HepG2 (cell line): ENCODE results near the gene ATE1. TPM values are rescaled to one million over a fixed set of nuclear protein-coding genes. Genes with fewer than 3 reads are reported as not detected.

ENCODE experiments used
- AFF4 ChIP-seq: sonication (generic); formaldehyde crosslinking; IDR thresholded peaks from 2 replicates; pipeline ENCODE4 v1.4.0; 2020; ENCODE audit warnings: missing genetic modification reagents
- ATF2 ChIP-seq: sonication (generic); formaldehyde crosslinking; IDR thresholded peaks from 2 replicates; pipeline ENCODE4 v1.4.0; 2020; ENCODE audit warnings: missing genetic modification reagents
- CCAR2 ChIP-seq: fragments of 200-400 bp; formaldehyde crosslinking; optimal IDR thresholded peaks from 2 replicates; pipeline ENCODE3; 2018; ENCODE audit warnings: low read depth, mild to moderate bottlenecking, low read length, moderate library complexity
- CREBL2 ChIP-seq: sonication (generic); formaldehyde crosslinking; IDR thresholded peaks from 2 replicates; pipeline ENCODE4 v1.8.1; 2023; ENCODE audit warnings: missing genetic modification reagents, mild to moderate bottlenecking, borderline replicate concordance
- KAT7 ChIP-seq: IDR thresholded peaks from 2 replicates; pipeline ENCODE4 v1.6.1; 2018; ENCODE audit warnings: borderline replicate concordance, missing compliant biosample characterization
- KMT2B ChIP-seq: IDR thresholded peaks from 2 replicates; pipeline ENCODE4 v1.6.1; 2016; ENCODE audit warnings: missing genetic modification reagents, missing compliant biosample characterization
- MATR3 ChIP-seq: sonication (generic); formaldehyde crosslinking; IDR thresholded peaks from 2 replicates; pipeline ENCODE4 v1.4.0; 2020; ENCODE audit warnings: missing genetic modification reagents
- NCOR1 ChIP-seq: fragments of 200-600 bp; sonication (generic); IDR thresholded peaks from 2 replicates; pipeline ENCODE4 v1.7.0; 2017; ENCODE audit warnings: antibody characterized with exemption, low read length, borderline replicate concordance
- NR2F6 ChIP-seq, 2 experiments: IDR thresholded peaks; 2 replicates each; pipeline ENCODE4 v1.6.1; 2016; ENCODE audit warnings: antibody characterized with exemption in 1 of 2, mild to moderate bottlenecking in 1 of 2
- PHF20 ChIP-seq: sonication (generic); formaldehyde crosslinking; IDR thresholded peaks from 2 replicates; pipeline ENCODE4 v1.5.0; 2020; ENCODE audit warnings: mild to moderate bottlenecking, missing genetic modification reagents
- RBM39 ChIP-seq: fragments of 200-400 bp; formaldehyde crosslinking; IDR thresholded peaks from one replicate; pipeline ENCODE4 v1.6.1; 2018; ENCODE audit warnings: antibody characterized with exemption, mild to moderate bottlenecking, low read depth, low read length; ENCODE audit not compliant: poor library complexity, severe bottlenecking
- SKIL ChIP-seq: sonication (generic); formaldehyde crosslinking; IDR thresholded peaks from 2 replicates; pipeline ENCODE4 v1.8.0; 2022; ENCODE audit warnings: missing genetic modification reagents, mild to moderate bottlenecking, moderate library complexity, borderline replicate concordance
- SOX6 ChIP-seq, 2 experiments: fragments of 450-650 bp in 1 of 2; sonication (generic) in 1 of 2; formaldehyde crosslinking in 1 of 2; IDR thresholded peaks; 2 replicates each; pipeline versions ENCODE4 v1.4.0 to v1.6.1; 2017 to 2020; ENCODE audit warnings: antibody characterized with exemption in 1 of 2, mild to moderate bottlenecking in 1 of 2, missing genetic modification reagents in 1 of 2
- TP53 ChIP-seq: sonication (generic); formaldehyde crosslinking; conservative IDR thresholded peaks from 2 replicates; pipeline ENCODE4 v1.4.0; 2020; ENCODE audit warnings: missing genetic modification reagents
- ZBTB37 ChIP-seq: sonication (generic); formaldehyde crosslinking; IDR thresholded peaks from 2 replicates; pipeline ENCODE4 v1.4.0; 2020; ENCODE audit warnings: mild to moderate bottlenecking, missing genetic modification reagents
- ZBTB43 ChIP-seq: sonication (generic); formaldehyde crosslinking; conservative IDR thresholded peaks from 2 replicates; pipeline ENCODE4 v1.4.0; 2020; ENCODE audit warnings: missing genetic modification reagents
- ZFP36 ChIP-seq: fragments of 150-350 bp; IDR thresholded peaks from 2 replicates; pipeline ENCODE4 v1.6.1; 2018; ENCODE audit warnings: borderline replicate concordance, low read length, low read depth; ENCODE audit not compliant: partially characterized antibody
- ZNF205 ChIP-seq: IDR thresholded peaks from 2 replicates; pipeline ENCODE4 v1.6.1; 2018; ENCODE audit warnings: missing biosample characterization, missing genetic modification reagents
- ZNF652 ChIP-seq: IDR thresholded peaks from 2 replicates; pipeline ENCODE4 v1.6.1; 2016; ENCODE audit warnings: low read depth, borderline replicate concordance
- ZNF773 ChIP-seq: sonication (generic); formaldehyde crosslinking; IDR thresholded peaks from 2 replicates; pipeline ENCODE4 v1.4.0; 2020; ENCODE audit warnings: missing genetic modification reagents, borderline replicate concordance
- polyA plus RNA-seq, 8 experiments: library from polyadenylated mRNA; depleted of rRNA in 3 of 8; stranded (reverse) in 7 of 8; unstranded in 1 of 8; fragments of >200 nt; fragmentation: Illumina TruSeq in 4 of 8; extraction: Trizol in 4 of 8; gene quantifications; 2 replicates each; pipeline versions ENCODE4 v1.2.1 to v1.2.3, GENCODE V29; 2011 to 2016; ENCODE audit warnings: low read depth in 4 of 8, missing spikeins in 1 of 8, mixed read lengths in 1 of 8; ENCODE audit not compliant: insufficient read depth in 1 of 8
- total RNA-seq, 5 experiments: library from RNA; depleted of rRNA; stranded (reverse); fragments of >200 nt; fragmentation: Illumina TruSeq; extraction: Trizol; gene quantifications; 2 replicates each; pipeline ENCODE4 v1.2.3, GENCODE V29; 2016; ENCODE audit warnings: low read depth in 1 of 5

ATE1 gene
- total and polyA plus RNA-seq, 2 of the 13 experiments (the other 11 are each of a cell fraction or from before 2014, with no cell fraction given), result 17.5 to 42.2 TPM

GRCh38 chr10:121904888-121905287 is 22.9 kb downstream of the ATE1 start (continued):
- TF ChIP-seq ZNF652 (CRISPR knock-in tag) (peak; percentile 18; the same call in 1 of the 2 replicates), CCAR2 (no peak), PHF20 (CRISPR knock-in tag) (no peak), KMT2B (no peak), CREBL2 (CRISPR knock-in tag) (no peak), NR2F6 (IDR thresholded peaks at IDR 0.05) (peak; percentile 83), NR2F6 (CRISPR knock-in tag; IDR thresholded peaks at IDR 0.05) (peak; percentile 93), SKIL (peak; percentile 76), MATR3 (no peak), NCOR1 (peak; percentile 39; the same call in 1 of the 2 replicates), ZNF773 (CRISPR knock-in tag) (no peak), SOX6 (IDR thresholded peaks at IDR 0.05) (no peak), SOX6 (CRISPR knock-in tag; IDR thresholded peaks at IDR 0.05) (peak; percentile 47), ATF2 (no peak), AFF4 (no peak), RBM39 (no peak), ZBTB37 (no peak), ZFP36 (no peak), ZNF205 (peak; percentile 90), ZBTB43 (peak; percentile 64; the same call in 1 of the 2 replicates), KAT7 (CRISPR knock-in tag) (0 out of 2 replicates have a peak, but pooled peaks have one; percentile 30), TP53 (CRISPR knock-in tag) (no peak)
